Neural progenitor cell (in vitro differentiated cells): ENCODE measurements around the gene MARK3. TPM values are rescaled to one million over a fixed set of nuclear protein-coding genes. Genes with fewer than 3 reads are reported as not detected.

Experiments used
- DNase-seq: peaks from one replicate; pipeline ENCODE4 v3.0.0-alpha.2; 2016; ENCODE audit warnings: low spot score
- H2AFZ ChIP-seq: fragments of 200-600 bp; sonication (generic); replicated peaks from 2 replicates; pipeline ENCODE4 v1.6.1; 2016; ENCODE audit warnings: antibody characterized with exemption
- H3F3A ChIP-seq: fragments of 200-600 bp; sonication (generic); 2 replicates; pipeline ENCODE4 v1.6.1; 2016; ENCODE audit warnings: antibody characterized with exemption, low read depth
- H3K27ac ChIP-seq: fragments of 200-600 bp; sonication (generic); 2 replicates; pipeline ENCODE4 v1.5.1; 2016; ENCODE audit warnings: mild to moderate bottlenecking
- H3K27me3 ChIP-seq: fragments of 200-600 bp; sonication (generic); 2 replicates; pipeline ENCODE4 v1.6.1; 2016; ENCODE audit warnings: mild to moderate bottlenecking, moderate library complexity
- H3K36me3 ChIP-seq: fragments of 200-600 bp; sonication (generic); 2 replicates; pipeline ENCODE4 v1.5.1; 2016
- H3K4me1 ChIP-seq: fragments of 200-600 bp; sonication (generic); 2 replicates; pipeline ENCODE4 v1.6.1; 2016; ENCODE audit warnings: mixed run types
- H3K4me2 ChIP-seq: fragments of 200-600 bp; sonication (generic); 2 replicates; pipeline ENCODE4 v1.6.1; 2016
- H3K4me3 ChIP-seq: fragments of 200-600 bp; sonication (generic); 2 replicates; pipeline ENCODE4 v1.5.1; 2016
- H3K79me2 ChIP-seq: fragments of 200-600 bp; sonication (generic); 2 replicates; pipeline ENCODE4 v1.6.1; 2016; ENCODE audit warnings: low read depth
- H3K9ac ChIP-seq: fragments of 200-600 bp; sonication (generic); 2 replicates; pipeline ENCODE4 v1.6.1; 2016
- H3K9me3 ChIP-seq: fragments of 200-600 bp; sonication (generic); 2 replicates; pipeline ENCODE4 v1.5.1; 2016; ENCODE audit warnings: low read depth
- H4K20me1 ChIP-seq: fragments of 200-600 bp; sonication (generic); 2 replicates; pipeline ENCODE4 v1.6.1; 2016; ENCODE audit warnings: low read depth
- H3K27ac Mint-ChIP-seq: 3 replicates; pipeline ENCODE4 v1.8.0; 2021; ENCODE audit warnings: mixed read lengths
- H3K27me3 Mint-ChIP-seq: 2 replicates; pipeline ENCODE4 v1.8.0; 2022; ENCODE audit warnings: low read depth, mild to moderate bottlenecking, inconsistent platforms, moderate library complexity, mixed read lengths; ENCODE audit not compliant: insufficient read depth
- H3K36me3 Mint-ChIP-seq: 3 replicates; pipeline ENCODE4 v1.8.0; 2021; ENCODE audit warnings: mixed read lengths
- H3K4me1 Mint-ChIP-seq: 3 replicates; pipeline ENCODE4 v1.8.0; 2021; ENCODE audit warnings: mixed read lengths
- H3K4me3 Mint-ChIP-seq: 3 replicates; pipeline ENCODE4 v1.8.0; 2021; ENCODE audit warnings: mild to moderate bottlenecking, moderate library complexity, mixed read lengths
- H3K9me3 Mint-ChIP-seq: 3 replicates; pipeline ENCODE4 v1.8.0; 2020; ENCODE audit warnings: mixed read lengths
- EZH2 ChIP-seq: fragments of 200-600 bp; sonication (generic); IDR thresholded peaks from 2 replicates; pipeline ENCODE4 v1.6.1; 2017; ENCODE audit warnings: antibody characterized with exemption, mild to moderate bottlenecking, moderate library complexity
- EZH2phosphoT487 ChIP-seq: fragments of 200-600 bp; sonication (generic); IDR thresholded peaks from 2 replicates; pipeline ENCODE4 v1.6.1; 2017; ENCODE audit warnings: antibody characterized with exemption
- total RNA-seq: library from RNA; depleted of rRNA; stranded (reverse); fragments of >200 nt; gene quantifications from 2 replicates; pipeline ENCODE4 v1.2.3, GENCODE V29; 2015; ENCODE audit warnings: low replicate concordance
- TF ChIP-seq, protein P1 (sequence below): fragments of 200-600 bp; sonication (generic); IDR thresholded peaks from 2 replicates; pipeline ENCODE4 v1.5.1; 2017; ENCODE audit warnings: antibody characterized with exemption, mild to moderate bottlenecking

Gene MARK3
- total RNA-seq, 1 donor from 2014 or later, result 80.7 TPM

DNA sequence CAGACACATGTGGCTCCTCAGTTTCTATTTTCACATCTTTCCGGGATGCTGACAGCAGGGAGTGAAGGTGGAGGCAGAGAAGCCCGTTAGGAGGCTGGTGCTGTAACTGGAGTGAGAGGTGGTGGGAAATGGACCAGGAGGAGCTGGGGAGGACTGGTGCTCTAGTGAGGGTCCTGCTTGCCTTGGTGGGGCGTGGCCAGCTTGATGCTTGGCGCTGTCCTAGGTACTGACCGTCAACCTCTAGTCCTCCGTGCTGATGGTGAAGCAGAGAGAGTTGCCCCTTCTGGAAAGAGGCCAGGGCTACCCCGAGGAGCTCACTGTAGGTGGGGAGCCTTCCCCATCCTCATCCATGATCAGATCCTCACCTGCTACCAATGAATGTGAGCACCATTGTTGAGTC is 145.2 kb downstream of the MARK3 start:
- H3K9ac ChIP-seq, result no peak overlapping the region
- peaks cover 15% of the 10 kb centered on the region for H3K4me1 ChIP-seq
- H3K79me2 ChIP-seq, result peaks cover 17% of the 10 kb centered on the region
- H4K20me1 ChIP-seq, result peaks cover 28% of the 10 kb centered on the region
- H3K36me3 ChIP-seq, result no peaks in the 10 kb centered on the region
- peaks cover 4% of the 10 kb centered on the region for H3K27me3 Mint-ChIP-seq
- H3K4me1 Mint-ChIP-seq, result peaks cover 31% of the 10 kb centered on the region
- peak overlapping the region; percentile 93 for H3K4me2 ChIP-seq
- H3F3A ChIP-seq, result no peaks in the 10 kb centered on the region
- no peaks in the 10 kb centered on the region for H3K27me3 ChIP-seq
- H3K36me3 Mint-ChIP-seq, result no peaks in the 10 kb centered on the region
- peak overlapping the region; percentile 96 for H3K4me3 Mint-ChIP-seq
- no peak overlapping the region for H3K27ac Mint-ChIP-seq
- DNase-seq, result peak; percentile 89
- H3K4me3 ChIP-seq, result peak overlapping the region; percentile 88
- TF ChIP-seq, protein P1, sequence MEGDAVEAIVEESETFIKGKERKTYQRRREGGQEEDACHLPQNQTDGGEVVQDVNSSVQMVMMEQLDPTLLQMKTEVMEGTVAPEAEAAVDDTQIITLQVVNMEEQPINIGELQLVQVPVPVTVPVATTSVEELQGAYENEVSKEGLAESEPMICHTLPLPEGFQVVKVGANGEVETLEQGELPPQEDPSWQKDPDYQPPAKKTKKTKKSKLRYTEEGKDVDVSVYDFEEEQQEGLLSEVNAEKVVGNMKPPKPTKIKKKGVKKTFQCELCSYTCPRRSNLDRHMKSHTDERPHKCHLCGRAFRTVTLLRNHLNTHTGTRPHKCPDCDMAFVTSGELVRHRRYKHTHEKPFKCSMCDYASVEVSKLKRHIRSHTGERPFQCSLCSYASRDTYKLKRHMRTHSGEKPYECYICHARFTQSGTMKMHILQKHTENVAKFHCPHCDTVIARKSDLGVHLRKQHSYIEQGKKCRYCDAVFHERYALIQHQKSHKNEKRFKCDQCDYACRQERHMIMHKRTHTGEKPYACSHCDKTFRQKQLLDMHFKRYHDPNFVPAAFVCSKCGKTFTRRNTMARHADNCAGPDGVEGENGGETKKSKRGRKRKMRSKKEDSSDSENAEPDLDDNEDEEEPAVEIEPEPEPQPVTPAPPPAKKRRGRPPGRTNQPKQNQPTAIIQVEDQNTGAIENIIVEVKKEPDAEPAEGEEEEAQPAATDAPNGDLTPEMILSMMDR, result no peak
- no peak for TF ChIP-seq EZH2
- H2AFZ ChIP-seq, result no peak overlapping the region
- no peaks in the 10 kb centered on the region for H3K9me3 Mint-ChIP-seq
- H3K27ac ChIP-seq, result no peak overlapping the region
- H3K9me3 ChIP-seq, result no peaks in the 10 kb centered on the region

DNA sequence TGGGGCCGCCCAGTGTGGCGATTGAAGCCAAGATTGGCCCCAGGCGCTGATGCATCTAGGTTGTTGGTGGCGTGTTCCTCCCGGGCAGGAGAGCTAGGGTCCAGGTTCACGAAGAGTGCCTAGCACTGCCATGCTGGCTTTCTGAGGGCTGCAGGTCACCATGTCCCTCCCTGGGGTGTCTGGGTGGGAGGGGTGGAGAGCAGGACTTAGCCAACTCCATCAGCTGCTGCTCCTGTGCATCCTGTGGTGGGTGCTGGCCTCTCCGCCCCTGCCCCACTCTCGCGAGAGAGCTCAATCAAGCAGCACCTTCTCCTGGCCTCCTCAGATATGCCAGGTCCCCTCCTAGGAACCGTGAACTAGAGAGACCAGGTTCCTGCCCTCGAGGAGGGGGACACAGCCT is 145.6 kb downstream of the MARK3 start:
- no peak overlapping the region for H3K4me3 ChIP-seq
- H3K4me1 ChIP-seq, result peaks cover 13% of the 10 kb centered on the region
- no peaks in the 10 kb centered on the region for H3F3A ChIP-seq
- no peak overlapping the region for H3K27ac ChIP-seq
- no peaks in the 10 kb centered on the region for H3K9me3 ChIP-seq
- H3K36me3 Mint-ChIP-seq, result no peaks in the 10 kb centered on the region
- no peak for TF ChIP-seq EZH2
- TF ChIP-seq, protein P1, result no peak
- no peak for TF ChIP-seq EZH2phosphoT487
- H3K27me3 ChIP-seq, result no peaks in the 10 kb centered on the region
- peaks cover 28% of the 10 kb centered on the region for H4K20me1 ChIP-seq
- H3K9ac ChIP-seq, result no peak overlapping the region
- H3K27me3 Mint-ChIP-seq, result peaks cover 4% of the 10 kb centered on the region
- no peak overlapping the region for H3K4me2 ChIP-seq
- no peak overlapping the region for H3K27ac Mint-ChIP-seq
- DNase-seq, result no peak
- H3K79me2 ChIP-seq, result peaks cover 17% of the 10 kb centered on the region
- no peak overlapping the region for H2AFZ ChIP-seq
- peak overlapping the region; percentile 96 for H3K4me3 Mint-ChIP-seq
- H3K4me1 Mint-ChIP-seq, result peaks cover 27% of the 10 kb centered on the region
- H3K36me3 ChIP-seq, result no peaks in the 10 kb centered on the region
- H3K9me3 Mint-ChIP-seq, result no peaks in the 10 kb centered on the region

- H3K27me3 Mint-ChIP-seq, result peaks cover 4% of the 10 kb centered on the region
- peaks cover 24% of the 10 kb centered on the region for H3K4me1 Mint-ChIP-seq
- no peak for DNase-seq
- Histone ChIP-seq H2AFZ (no peak overlapping the region), H3K36me3 (no peaks in the 10 kb centered on the region), H3K79me2 (peaks cover 17% of the 10 kb centered on the region), H4K20me1 (peaks cover 28% of the 10 kb centered on the region), H3F3A (no peaks in the 10 kb centered on the region), H3K27ac (no peak overlapping the region), H3K9me3 (no peaks in the 10 kb centered on the region), H3K4me2 (no peak overlapping the region), H3K9ac (no peak overlapping the region), H3K4me3 (no peak overlapping the region), H3K4me1 (peaks cover 13% of the 10 kb centered on the region), H3K27me3 (no peaks in the 10 kb centered on the region)
- H3K9me3 Mint-ChIP-seq, result no peaks in the 10 kb centered on the region
- TF ChIP-seq, protein P1, result no peak
- TF ChIP-seq EZH2phosphoT487 (no peak), EZH2 (no peak)
- peak overlapping the region; percentile 68 for H3K4me3 Mint-ChIP-seq
- H3K36me3 Mint-ChIP-seq, result no peaks in the 10 kb centered on the region
- H3K27ac Mint-ChIP-seq, result no peak overlapping the region
Observed at GRCh38 chr14:103531421-103532215, 146.4 kb downstream of the MARK3 start.
